DMS114 treated with DMSO at 0.1 percent for 48 hours (cell line): ENCODE results near the gene MTOR.
A peak's percentile ranks its signal among the peaks of the same experiment; 100 is the strongest.
"Not testable (repeated sequence)": the region's sequence is repeated elsewhere in the genome, so short reads cannot be mapped to it uniquely, and the experiment has no call there.

Experiments
- DNase-seq: peaks from one replicate; lab custom pipeline; 2025; ENCODE audit not compliant: unreplicated experiment; lab: John Stamatoyannopoulos, UW

MTOR gene

GRCh38 chr1:11067716-11068599 is 194.4 kb downstream of the MTOR start:
- no peak for DNase-seq

- no peak for DNase-seq
Measured at GRCh38 chr1:11065796-11066195, 196.6 kb downstream of the MTOR start.

- no peak for DNase-seq
Measured at GRCh38 chr1:11064942-11065341, 197.4 kb downstream of the MTOR start.

- not testable (repeated sequence) for DNase-seq
Measured at GRCh38 chr1:11063937-11064537, 198.3 kb downstream of the MTOR start.

GRCh38 chr1:11062965-11063401 is 199.4 kb downstream of the MTOR start:
- DNase-seq, result no peak

- no peak for DNase-seq
Measured at GRCh38 chr1:11061652-11062365, 200.5 kb downstream of the MTOR start.

GRCh38 chr1:11059968-11060830 is 202.2 kb downstream of the MTOR start, which contains the start of gene SRM:
TSS of gene SRM (minus strand) at chr1:11060018. CDS start at chr1:11059943, 75 bp downstream.
- DNase-seq, result peak; percentile 76

GRCh38 chr1:11059155-11059967 is 203.0 kb downstream of the MTOR start:
- DNase-seq, result no peak

GRCh38 chr1:11058595-11059154 is 203.7 kb downstream of the MTOR start:
- DNase-seq, result no peak

- no peak for DNase-seq
Measured at GRCh38 chr1:11058026-11058425, 204.3 kb downstream of the MTOR start.

- no peak for DNase-seq
Measured at GRCh38 chr1:11057477-11057876, 204.9 kb downstream of the MTOR start.
